Pancreas (tissue), 10 donors: ENCODE results near the gene FAM3C. TPM values are rescaled to one million over a fixed set of nuclear protein-coding genes. Genes with fewer than 3 reads are reported as not detected.
A peak's percentile ranks its signal among the peaks of the same experiment; 100 is the strongest.

Experiments used
- ATAC-seq, 4 donors: fragments of 200-7000 bp; cut with Tn5 transposase; one replicate each; pipeline versions ENCODE4 v1.8.0 to v1.9.1; 2020; ENCODE audit warnings: mild to moderate bottlenecking in 4 of 4, moderate library complexity in 4 of 4
- DNase-seq, 6 donors: peaks; one replicate each; pipeline ENCODE4 v3.0.0-alpha.2; 2020
- FAIRE-seq: peaks from 2 replicates; lab custom pipeline; 2012; peaks lifted over from hg19 to GRCh38; lab: Jason Lieb, UNC
- H3K27ac ChIP-seq, 4 donors: fragments of 200-600 bp; sonication (generic); 1 replicate in 3 of 4; 2 replicates in 1 of 4; pipeline versions ENCODE4 v1.5.0 to v1.8.0; 2020
- H3K27me3 ChIP-seq, 4 donors: fragments of 200-600 bp; one replicate each; pipeline ENCODE4 v1.8.0; 2021
- H3K36me3 ChIP-seq, 3 donors: fragments of 200-600 bp; sonication (generic) in 1 of 3; one replicate each; pipeline versions ENCODE4 v1.5.0 to v1.8.0; 2020 to 2021
- H3K4me1 ChIP-seq, 3 donors: fragments of 200-600 bp; one replicate each; pipeline ENCODE4 v1.8.0; 2021
- H3K4me3 ChIP-seq, 4 donors: fragments of 200-600 bp; sonication (generic) in 2 of 4; one replicate each; pipeline versions ENCODE4 v1.5.0 to v1.8.0; 2020 to 2021
- H3K9me3 ChIP-seq, 4 donors: fragments of 200-600 bp; one replicate each; pipeline ENCODE4 v1.8.0; 2021
- WGBS, 2 donors: extraction: QIAGEN DNeasy Blood & Tissue Kit; methylation state at CpG; one replicate each; pipeline ENCODE4 v1.1.7; 2013; 5-methylcytosine and 5-hydroxymethylcytosine counted together
- intact Hi-C, 3 donors: fragments of 100-400 bp; cut with DNase I; formaldehyde crosslinking; loops; one replicate each; pipeline versions ENCODE4 v1.11.1 to v1.14.2; 2022
- polyA plus RNA-seq, 2 donors: library from polyadenylated mRNA; stranded (reverse); fragments of 200-250 nt; gene quantifications; one replicate each; pipeline ENCODE4 v1.2.3, GENCODE V29; 2013
- total RNA-seq, 6 donors: library from RNA; stranded (reverse); fragmentation: NEBNext Ultra II Directional in 4 of 6; extraction: Animal tissue kit (Norgen Biotek cat#: 25700) in 4 of 6; gene quantifications; one replicate each; pipeline versions ENCODE4 v1.2.1 to v1.2.4, GENCODE V29; 2021 to 2023
- TF ChIP-seq, protein P1 (sequence below), 4 donors: fragments of 200-600 bp; sonication (generic) in 3 of 4; IDR thresholded peaks; one replicate each; pipeline versions ENCODE4 v1.5.0 to v1.8.0; 2021; ENCODE audit warnings: antibody characterized with exemption in 4 of 4
- donor health status: healthy with polysubstance abuse.
- donor health status: DM: no; HTN: no; CAD: no; lungs with moderate emphysema.
- donor health status: DM: no; HTN: no; CAD: no.
- donor health status: control.
- donor health status: control.
- donor health status: Bipolar disorder and iron deficiency.
- donor health status: DM: yes; HTN: yes; CAD: no.
- donor health status: DM: no; HTN: no; CAD: no.
- donor health status: DM: no; HTN: no; CAD: no.
- donor health status: DM: yes; HTN: yes; CAD: no.

FAM3C gene
- total and polyA plus RNA-seq, 8 donors = 18.2 to 43.6 (median 37.4) TPM

DNA sequence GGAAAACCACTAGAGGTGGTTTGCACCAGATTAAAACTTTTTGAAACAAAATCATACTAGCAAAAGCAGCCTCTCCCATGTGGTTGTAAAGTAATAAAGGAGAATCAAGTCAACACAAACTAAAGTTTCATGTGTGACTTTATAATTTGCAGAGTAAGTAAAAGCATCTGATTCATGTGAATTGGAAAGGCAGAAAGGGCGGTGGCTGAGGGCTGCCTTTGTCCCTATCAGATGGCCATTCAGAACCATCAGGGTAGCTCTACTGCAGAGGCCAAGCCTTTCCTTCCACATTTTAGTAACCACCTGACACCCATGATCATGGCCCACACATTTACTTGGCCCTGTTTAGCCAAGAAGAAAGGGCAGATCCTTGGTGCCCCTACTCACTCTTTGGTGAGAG, 51.6 kb downstream of the FAM3C start:
- no peak overlapping the region for H3K4me3 ChIP-seq
- WGBS, 2 donors = 92 to 95% methylated on average over 1 of the region's 1 CpG
- H3K9me3 ChIP-seq = no peaks in the 10 kb centered on the region
- no peak for ATAC-seq
- TF ChIP-seq, protein P1, sequence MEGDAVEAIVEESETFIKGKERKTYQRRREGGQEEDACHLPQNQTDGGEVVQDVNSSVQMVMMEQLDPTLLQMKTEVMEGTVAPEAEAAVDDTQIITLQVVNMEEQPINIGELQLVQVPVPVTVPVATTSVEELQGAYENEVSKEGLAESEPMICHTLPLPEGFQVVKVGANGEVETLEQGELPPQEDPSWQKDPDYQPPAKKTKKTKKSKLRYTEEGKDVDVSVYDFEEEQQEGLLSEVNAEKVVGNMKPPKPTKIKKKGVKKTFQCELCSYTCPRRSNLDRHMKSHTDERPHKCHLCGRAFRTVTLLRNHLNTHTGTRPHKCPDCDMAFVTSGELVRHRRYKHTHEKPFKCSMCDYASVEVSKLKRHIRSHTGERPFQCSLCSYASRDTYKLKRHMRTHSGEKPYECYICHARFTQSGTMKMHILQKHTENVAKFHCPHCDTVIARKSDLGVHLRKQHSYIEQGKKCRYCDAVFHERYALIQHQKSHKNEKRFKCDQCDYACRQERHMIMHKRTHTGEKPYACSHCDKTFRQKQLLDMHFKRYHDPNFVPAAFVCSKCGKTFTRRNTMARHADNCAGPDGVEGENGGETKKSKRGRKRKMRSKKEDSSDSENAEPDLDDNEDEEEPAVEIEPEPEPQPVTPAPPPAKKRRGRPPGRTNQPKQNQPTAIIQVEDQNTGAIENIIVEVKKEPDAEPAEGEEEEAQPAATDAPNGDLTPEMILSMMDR (IDR thresholded peaks at IDR 0.05) = no peak
- no peak overlapping the region for H3K27ac ChIP-seq
- DNase-seq = no peak
- no peak for FAIRE-seq
- peaks cover 0 to 3% (median 0%) of the 10 kb centered on the region in 4 donors for H3K27me3 ChIP-seq
- H3K4me1 ChIP-seq = no peaks in the 10 kb centered on the region
- H3K36me3 ChIP-seq = no peaks in the 10 kb centered on the region
- intact Hi-C loops = no loop called here

DNA sequence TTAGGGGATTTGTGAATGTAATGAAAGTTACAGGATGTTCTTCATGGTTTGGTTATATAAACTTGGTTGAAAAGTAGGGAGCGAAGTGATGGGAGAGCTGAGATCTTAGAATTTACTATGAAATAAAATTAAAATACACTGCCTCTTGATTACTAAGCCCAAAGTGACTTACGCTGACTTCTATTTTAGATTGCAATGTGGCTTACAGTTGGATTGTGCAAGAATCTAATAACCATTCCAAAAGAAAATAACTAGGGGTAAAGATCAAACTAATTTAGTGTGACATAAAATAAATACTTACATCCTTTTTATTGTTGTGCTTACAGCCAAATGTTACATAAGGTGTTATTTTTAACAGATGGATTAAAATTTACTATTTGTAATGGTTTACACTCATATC, 52.0 kb downstream of the FAM3C start:
- no peak for ATAC-seq
- peaks cover 0 to 3% (median 0%) of the 10 kb centered on the region in 4 donors for H3K27me3 ChIP-seq
- H3K4me1 ChIP-seq = no peaks in the 10 kb centered on the region
- 94% methylated on average over 2 of the region's 2 CpGs for WGBS, 2 donors
- TF ChIP-seq, protein P1 (IDR thresholded peaks at IDR 0.05) = no peak
- H3K9me3 ChIP-seq = no peaks in the 10 kb centered on the region
- H3K4me3 ChIP-seq = no peak overlapping the region
- no peak overlapping the region for H3K27ac ChIP-seq
- no peak for DNase-seq
- no peak for FAIRE-seq
- intact Hi-C loops = no loop called here
- no peaks in the 10 kb centered on the region for H3K36me3 ChIP-seq

DNA sequence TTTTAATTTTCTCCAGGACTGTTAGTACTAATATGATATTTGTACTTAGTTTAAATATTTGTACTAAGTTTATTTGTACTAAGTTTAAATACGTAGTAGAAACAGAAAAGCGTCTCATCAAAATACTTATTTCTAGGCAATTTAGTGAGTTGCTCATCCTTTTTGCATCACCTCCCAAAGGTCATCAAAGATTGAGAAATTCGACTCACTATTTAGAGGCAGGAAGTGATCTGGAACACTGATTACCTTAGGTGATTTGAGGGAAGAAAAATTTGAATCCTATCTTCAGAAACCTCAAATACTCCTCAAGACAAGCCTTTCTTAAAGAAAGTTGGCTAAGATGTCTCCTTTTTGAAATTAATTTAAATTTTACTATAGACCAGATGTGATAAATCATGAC, 52.8 kb downstream of the FAM3C start:
- intact Hi-C loops = no loop called here
- WGBS, 2 donors = 75 to 80% methylated on average over 3 of the region's 3 CpGs

DNA sequence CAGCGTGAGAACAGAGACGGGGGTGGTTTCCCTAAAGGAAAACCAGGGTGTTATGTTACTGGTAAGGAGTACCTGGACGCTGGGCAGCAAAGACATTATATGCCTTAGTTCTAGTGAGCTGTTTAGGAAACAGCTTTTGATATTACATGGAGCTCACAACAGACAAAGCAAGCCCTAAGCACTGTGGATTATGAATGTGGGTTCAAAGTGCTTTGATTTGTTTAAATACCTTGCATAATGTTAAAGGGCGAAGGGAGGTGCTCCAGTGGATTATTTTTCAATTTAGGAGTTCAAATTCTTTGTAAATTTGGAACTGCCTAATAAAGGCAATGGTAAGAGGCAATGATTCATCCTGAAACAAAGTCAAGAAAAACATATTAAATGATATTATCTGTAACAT, 53.5 kb downstream of the FAM3C start:
- Histone ChIP-seq H3K27ac (no peak overlapping the region), H3K36me3 (no peaks in the 10 kb centered on the region), H3K4me3 (no peak overlapping the region), H3K4me1 (no peaks in the 10 kb centered on the region), H3K9me3 (no peaks in the 10 kb centered on the region), H3K27me3 (peaks cover 0 to 3% (median 0%) of the 10 kb centered on the region in 4 donors)
- intact Hi-C loops = no loop called here
- 93 to 96% methylated on average over 4 of the region's 4 CpGs for WGBS, 2 donors
- TF ChIP-seq, protein P1 (IDR thresholded peaks at IDR 0.05) = no peak
- no peak for ATAC-seq
- DNase-seq = no peak
- no peak for FAIRE-seq

More for the DNA sequence above, 52.8 kb downstream of the FAM3C start:
- Histone ChIP-seq H3K4me1 (no peaks in the 10 kb centered on the region), H3K36me3 (no peaks in the 10 kb centered on the region), H3K27me3 (peaks cover 0 to 3% (median 0%) of the 10 kb centered on the region in 4 donors), H3K9me3 (no peaks in the 10 kb centered on the region), H3K27ac (no peak overlapping the region), H3K4me3 (no peak overlapping the region)
- DNase-seq (no peak), ATAC-seq (no peak), FAIRE-seq (no peak)
- TF ChIP-seq, protein P1 (IDR thresholded peaks at IDR 0.05) = no peak

DNA sequence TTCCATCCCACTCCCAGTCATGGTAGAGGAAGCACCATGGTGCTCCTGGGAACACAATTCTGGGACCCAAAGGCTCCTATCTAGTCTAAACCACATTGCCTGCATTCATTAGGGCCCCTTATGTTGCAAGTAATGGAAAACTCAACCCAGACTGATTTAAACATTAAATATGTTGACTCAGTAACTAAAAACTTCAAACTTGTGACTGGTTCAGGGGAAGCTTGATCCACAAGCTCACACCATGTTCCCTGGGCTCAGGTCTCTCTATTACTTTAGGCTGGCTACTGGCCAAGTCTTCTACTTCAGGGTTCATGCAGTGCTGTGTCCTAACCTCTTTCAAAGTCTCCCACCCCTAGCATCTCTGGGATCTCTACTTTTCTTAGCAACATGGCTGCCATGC, 54.2 kb downstream of the FAM3C start:
- TF ChIP-seq, protein P1 (IDR thresholded peaks at IDR 0.05) = no peak

More for the DNA sequence above, 54.2 kb downstream of the FAM3C start:
- H3K4me1 ChIP-seq = no peaks in the 10 kb centered on the region
- H3K4me3 ChIP-seq = no peak overlapping the region
- ATAC-seq (peak in 1 of 4 donors; percentile 28), DNase-seq (no peak), FAIRE-seq (no peak)
- no peaks in the 10 kb centered on the region for H3K9me3 ChIP-seq
- intact Hi-C loops = no loop called here
- H3K36me3 ChIP-seq = no peaks in the 10 kb centered on the region
- no peak overlapping the region for H3K27ac ChIP-seq
- H3K27me3 ChIP-seq = peaks cover 0 to 3% (median 0%) of the 10 kb centered on the region in 4 donors
